PC-9 (cell line): ENCODE measurements around the gene OR2T27.

ENCODE experiments used
- CTCF ChIP-seq: fragments of 200-600 bp; sonication (generic); conservative IDR thresholded peaks from 2 replicates; pipeline ENCODE4 v1.6.1; 2017; ENCODE audit warnings: mixed run types, antibody characterized with exemption, mild to moderate bottlenecking, moderate library complexity
- EZH2 ChIP-seq: fragments of 200-600 bp; sonication (generic); IDR thresholded peaks from 2 replicates; pipeline ENCODE4 v1.8.0; 2017; ENCODE audit warnings: antibody characterized with exemption, low read depth

DNA sequence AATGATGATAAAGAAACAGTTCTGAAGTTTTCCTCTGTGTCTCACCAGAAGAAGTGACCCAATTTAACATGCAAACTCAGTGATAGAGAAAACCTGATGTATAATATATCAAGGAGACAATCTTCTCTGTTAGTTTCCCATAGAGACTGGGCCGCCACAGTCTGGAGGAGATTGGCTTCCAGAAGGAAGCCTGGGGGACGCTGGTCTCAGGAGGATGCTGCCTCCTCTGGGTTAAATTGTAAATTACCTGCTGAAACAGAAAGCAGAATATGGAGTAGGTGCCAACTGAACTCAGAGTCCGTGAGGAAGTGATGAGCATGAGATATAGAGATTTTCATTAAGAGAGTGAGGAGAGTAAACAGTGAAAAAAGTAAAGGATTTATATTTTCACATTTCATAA lies 31.5 kb upstream of the OR2T27 start:
- TF ChIP-seq CTCF (no peak), EZH2 (no peak)
